ENCODE data around the gene STYX. TPM values are rescaled to one million over a fixed set of nuclear protein-coding genes. Genes with fewer than 3 reads are reported as not detected.

The STYX gene
- polyA plus RNA-seq, 1 donor from 2014 or later = 15.1 TPM

DNA sequence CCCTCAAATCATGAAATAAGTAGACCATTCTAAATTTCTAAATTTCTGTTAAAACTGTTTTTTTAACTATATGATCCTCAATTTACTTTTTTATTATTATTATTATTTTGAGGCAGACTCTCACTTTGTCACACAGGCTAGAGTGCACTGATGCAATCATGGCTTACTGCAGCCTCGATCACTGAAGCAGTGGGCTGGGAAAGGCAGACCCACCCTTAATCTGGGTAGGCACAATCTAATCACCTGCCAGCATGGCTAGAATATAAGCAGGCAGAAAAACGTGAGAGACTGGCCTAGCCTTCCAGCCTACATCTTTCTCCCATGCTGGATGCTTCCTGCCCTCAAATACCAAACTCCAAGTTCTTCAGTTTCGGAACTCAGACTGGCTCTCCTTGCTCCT, 36.9 kb upstream of the STYX start:
- Histone ChIP-seq H4K20me1 (ENCODE audit: insufficient read depth) (peaks cover 2% of the 10 kb centered on the region), H3K4me2 (ENCODE audit: low read length) (no peak overlapping the region), H3K9me3 (ENCODE audit: low read length) (no peaks in the 10 kb centered on the region), H3K27ac (ENCODE audit: low read length) (no peak overlapping the region), H3K9me2 (ENCODE audit: insufficient read depth, low read length) (no peaks in the 10 kb centered on the region), H2AFZ (ENCODE audit: low read depth, low read length) (no peak overlapping the region), H3K36me3 (ENCODE audit: insufficient read depth, low read length) (no peaks in the 10 kb centered on the region), H3K27me3 (ENCODE audit: insufficient read depth, low read depth, low read length) (no peaks in the 10 kb centered on the region), H3K4me3 (ENCODE audit: low read length) (no peak overlapping the region), H3F3A (ENCODE audit: insufficient read depth, low read length, poor library complexity, severe bottlenecking) (peaks cover 5% of the 10 kb centered on the region), H3K79me2 (replicated peaks; ENCODE audit: insufficient read depth, low read length) (peaks cover 59% of the 10 kb centered on the region), H3K9ac (ENCODE audit: low read length) (no peak overlapping the region)
- TF ChIP-seq MXI1 (conservative IDR thresholded peaks at IDR 0.05; ENCODE audit: poor library complexity, severe bottlenecking) = no peak
- TF ChIP-seq EZH2 (IDR thresholded peaks at IDR 0.05; ENCODE audit: borderline replicate concordance, insufficient read depth, low read length, poor library complexity, severe bottlenecking) = no peak
- TF ChIP-seq CTCF (IDR thresholded peaks at IDR 0.05; ENCODE audit: poor library complexity, severe bottlenecking) = no peak
- no peak for TF ChIP-seq POLR2AphosphoS5 (IDR thresholded peaks at IDR 0.05)
- no peak for TF ChIP-seq REST (IDR thresholded peaks at IDR 0.05; ENCODE audit: borderline replicate concordance)
- no peak for TF ChIP-seq SMC3 (conservative IDR thresholded peaks at IDR 0.05; ENCODE audit: poor library complexity)
- no peak for TF ChIP-seq EP300 (conservative IDR thresholded peaks at IDR 0.05; ENCODE audit: poor library complexity, severe bottlenecking)
- no peak for TF ChIP-seq RAD21 (conservative IDR thresholded peaks at IDR 0.05)
- TF ChIP-seq TAF1 (IDR thresholded peaks at IDR 0.05; ENCODE audit: low read depth) = no peak

- Histone ChIP-seq H3K27me3 (ENCODE audit: insufficient read depth, low read depth, low read length) (no peaks in the 10 kb centered on the region), H4K20me1 (ENCODE audit: insufficient read depth) (peaks cover 2% of the 10 kb centered on the region), H3K27ac (ENCODE audit: low read length) (no peak overlapping the region), H3K36me3 (ENCODE audit: insufficient read depth, low read length) (no peaks in the 10 kb centered on the region), H3F3A (ENCODE audit: insufficient read depth, low read length, poor library complexity, severe bottlenecking) (peaks cover 5% of the 10 kb centered on the region), H3K9me3 (ENCODE audit: low read length) (no peaks in the 10 kb centered on the region), H3K4me3 (ENCODE audit: low read length) (peak overlapping the region; percentile 99), H3K9ac (ENCODE audit: low read length) (no peak overlapping the region), H3K9me2 (ENCODE audit: insufficient read depth, low read length) (no peaks in the 10 kb centered on the region), H3K4me2 (ENCODE audit: low read length) (peak overlapping the region; percentile 79), H2AFZ (ENCODE audit: low read depth, low read length) (no peak overlapping the region), H3K79me2 (replicated peaks; ENCODE audit: insufficient read depth, low read length) (peaks cover 56% of the 10 kb centered on the region)
- TF ChIP-seq CTCF (IDR thresholded peaks at IDR 0.05; ENCODE audit: poor library complexity, severe bottlenecking) (no peak), EP300 (conservative IDR thresholded peaks at IDR 0.05; ENCODE audit: poor library complexity, severe bottlenecking) (no peak), RAD21 (conservative IDR thresholded peaks at IDR 0.05) (no peak), MXI1 (conservative IDR thresholded peaks at IDR 0.05; ENCODE audit: poor library complexity, severe bottlenecking) (no peak), POLR2AphosphoS5 (IDR thresholded peaks at IDR 0.05) (no peak), SMC3 (conservative IDR thresholded peaks at IDR 0.05; ENCODE audit: poor library complexity) (no peak)
Measured at GRCh38 chr14:52693532-52693931, 36.4 kb upstream of the STYX start.

Data from neural cell (in vitro differentiated cells).